AG10803 (cell line): Measurements from ENCODE around the gene THRB.

Experiments
- DNase-seq: peaks from one replicate; pipeline ENCODE4 v3.0.0; 2010; ENCODE audit warnings: low read depth
- H3K4me3 ChIP-seq: 2 replicates; pipeline ENCODE4 v1.5.1; 2011; ENCODE audit warnings: mild to moderate bottlenecking, low read length, control low read depth
- CTCF ChIP-seq: conservative IDR thresholded peaks from 2 replicates; pipeline ENCODE4 v1.5.1; 2011; ENCODE audit warnings: mild to moderate bottlenecking, low read length, control low read depth, inconsistent platforms

Gene THRB

GRCh38 chr3:24512564-24513197 is 18.0 kb upstream of the THRB start:
- H3K4me3 ChIP-seq: no peak overlapping the region
- TF ChIP-seq CTCF: no peak
- no peak for DNase-seq

- no peak for TF ChIP-seq CTCF
- DNase-seq: no peak
- no peak overlapping the region for H3K4me3 ChIP-seq
Measured at GRCh38 chr3:24510030-24510648, 15.5 kb upstream of the THRB start.

- DNase-seq: peak; percentile 39
- no peak overlapping the region for H3K4me3 ChIP-seq
- TF ChIP-seq CTCF: no peak
Measured at GRCh38 chr3:24508423-24508839, 13.8 kb upstream of the THRB start.

- TF ChIP-seq CTCF: no peak
Measured at GRCh38 chr3:24507776-24508422, 13.2 kb upstream of the THRB start.

GRCh38 chr3:24506966-24507775 is 12.5 kb upstream of the THRB start:
- TF ChIP-seq CTCF: no peak
- DNase-seq: peak; percentile 67
- H3K4me3 ChIP-seq: no peak overlapping the region

More at GRCh38 chr3:24507776-24508422, 13.2 kb upstream of the THRB start:
- H3K4me3 ChIP-seq: no peak overlapping the region
- no peak for DNase-seq

- no peak overlapping the region for H3K4me3 ChIP-seq
- DNase-seq: peak; percentile 82
- no peak for TF ChIP-seq CTCF
Measured at GRCh38 chr3:24505691-24506550, 11.3 kb upstream of the THRB start.
